A172 (cell line): ENCODE measurements around the gene DAB2. TPM values are rescaled to one million over a fixed set of nuclear protein-coding genes. Genes with fewer than 3 reads are reported as not detected.
A peak's percentile ranks its signal among the peaks of the same experiment; 100 is the strongest.

Source experiments
- DNase-seq: peaks from one replicate; pipeline ENCODE4 v3.0.0-alpha.2; 2015; ENCODE audit warnings: low spot score
- total RNA-seq: library from RNA; depleted of rRNA; stranded (reverse); fragments of >200 nt; shearing (Covaris generic); gene quantifications from 2 replicates; pipeline ENCODE4 v1.2.3, GENCODE V29; 2014; rRNA removed

The DAB2 gene
- total RNA-seq: 38.5 and 46.1 TPM in 2 replicates

GRCh38 chr5:39424736-39425637, at the start of gene DAB2:
Gene DAB2 (minus strand): TSS chr5:39424980. CDS start chr5:39394320, 30,660 bp downstream.
- peak; percentile 97 for DNase-seq

- no peak for DNase-seq
These were observed 48.5 kb upstream of the DAB2 start for GRCh38 chr5:39473156-39473775.

- DNase-seq: no peak
These were observed 47.2 kb upstream of the DAB2 start for GRCh38 chr5:39471836-39472508.

GRCh38 chr5:39470811-39471210, 46.0 kb upstream of the DAB2 start:
- DNase-seq: no peak

GRCh38 chr5:39469777-39470415, 45.1 kb upstream of the DAB2 start:
- no peak for DNase-seq

- no peak for DNase-seq
These were observed 44.4 kb upstream of the DAB2 start for GRCh38 chr5:39469176-39469575.

- DNase-seq: no peak
These were observed 42.1 kb upstream of the DAB2 start for GRCh38 chr5:39466846-39467245.

GRCh38 chr5:39465843-39466242, 41.1 kb upstream of the DAB2 start:
- no peak for DNase-seq

GRCh38 chr5:39465097-39465496, 40.3 kb upstream of the DAB2 start:
- DNase-seq: no peak

GRCh38 chr5:39464088-39464487, 39.3 kb upstream of the DAB2 start:
- DNase-seq: no peak

GRCh38 chr5:39462211-39462610, 37.4 kb upstream of the DAB2 start:
- DNase-seq: no peak

- no peak for DNase-seq
These were observed 36.4 kb upstream of the DAB2 start for GRCh38 chr5:39461007-39461682.

GRCh38 chr5:39459907-39460306, 35.1 kb upstream of the DAB2 start:
- DNase-seq: no peak

GRCh38 chr5:39459071-39459470, 34.3 kb upstream of the DAB2 start:
- no peak for DNase-seq

GRCh38 chr5:39455645-39456044, 30.9 kb upstream of the DAB2 start:
- no peak for DNase-seq

- DNase-seq: no peak
These were observed 28.8 kb upstream of the DAB2 start for GRCh38 chr5:39453606-39454005.

- DNase-seq: no peak
These were observed 28.1 kb upstream of the DAB2 start for GRCh38 chr5:39452846-39453245.

GRCh38 chr5:39451276-39451941, 26.6 kb upstream of the DAB2 start:
- DNase-seq: no peak

GRCh38 chr5:39450487-39450886, 25.7 kb upstream of the DAB2 start:
- no peak for DNase-seq

- DNase-seq: no peak
These were observed 24.8 kb upstream of the DAB2 start for GRCh38 chr5:39449591-39449990.
